ENCODE results near the gene SUSD1.

Gene SUSD1

DNA sequence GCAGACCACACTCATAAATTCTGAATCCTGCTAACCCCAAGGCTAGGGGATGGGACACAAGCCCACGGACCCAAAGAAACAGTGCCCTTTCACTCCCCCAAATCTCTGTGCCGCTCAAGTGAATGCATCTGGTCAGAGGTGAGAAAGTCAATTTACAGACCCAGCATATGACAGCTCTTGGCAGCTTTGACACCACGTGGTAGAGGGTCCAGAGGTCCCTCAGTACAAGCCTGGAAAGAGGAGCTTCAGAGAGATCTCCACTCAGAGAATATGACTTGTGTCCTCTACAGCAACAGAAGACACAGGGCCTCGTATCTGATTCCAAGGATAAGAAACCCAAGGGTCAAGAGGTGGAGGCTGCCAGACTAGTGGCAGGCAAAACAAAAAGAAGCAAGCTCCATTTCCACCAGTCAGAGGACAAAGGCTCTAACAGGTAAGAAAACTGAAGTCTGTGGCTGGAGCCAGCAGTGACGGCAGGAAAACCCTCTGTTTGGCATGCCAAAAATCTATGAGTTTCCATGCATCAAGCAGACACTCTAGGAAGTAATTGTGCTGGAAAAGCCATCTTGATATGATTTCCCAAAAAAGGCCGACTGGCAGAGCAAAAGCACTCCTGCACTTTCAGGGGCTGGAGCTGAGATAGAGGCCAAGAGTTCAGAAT, 139.8 kb downstream of the SUSD1 start:
- DNase-seq = no peak

DNA sequence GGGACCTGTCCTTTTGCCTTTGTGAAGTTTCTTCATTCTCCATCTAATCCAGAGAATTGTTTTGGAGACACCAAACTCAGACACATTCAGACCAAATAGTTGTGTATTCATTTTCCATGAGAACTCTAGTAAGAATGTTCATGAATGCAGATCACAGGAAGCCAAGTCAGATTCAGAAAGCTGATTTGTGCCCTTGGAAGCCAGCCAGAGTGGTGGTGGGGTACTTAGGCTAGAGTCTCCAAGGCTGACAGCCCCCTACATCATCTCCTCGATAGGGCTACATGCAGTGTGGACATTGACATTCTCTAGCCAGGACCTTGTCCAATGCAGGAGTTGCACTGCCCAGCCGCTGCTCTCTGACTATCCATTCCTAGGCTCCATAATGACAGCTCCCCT, 140.9 kb downstream of the SUSD1 start:
- DNase-seq = no peak

DNA sequence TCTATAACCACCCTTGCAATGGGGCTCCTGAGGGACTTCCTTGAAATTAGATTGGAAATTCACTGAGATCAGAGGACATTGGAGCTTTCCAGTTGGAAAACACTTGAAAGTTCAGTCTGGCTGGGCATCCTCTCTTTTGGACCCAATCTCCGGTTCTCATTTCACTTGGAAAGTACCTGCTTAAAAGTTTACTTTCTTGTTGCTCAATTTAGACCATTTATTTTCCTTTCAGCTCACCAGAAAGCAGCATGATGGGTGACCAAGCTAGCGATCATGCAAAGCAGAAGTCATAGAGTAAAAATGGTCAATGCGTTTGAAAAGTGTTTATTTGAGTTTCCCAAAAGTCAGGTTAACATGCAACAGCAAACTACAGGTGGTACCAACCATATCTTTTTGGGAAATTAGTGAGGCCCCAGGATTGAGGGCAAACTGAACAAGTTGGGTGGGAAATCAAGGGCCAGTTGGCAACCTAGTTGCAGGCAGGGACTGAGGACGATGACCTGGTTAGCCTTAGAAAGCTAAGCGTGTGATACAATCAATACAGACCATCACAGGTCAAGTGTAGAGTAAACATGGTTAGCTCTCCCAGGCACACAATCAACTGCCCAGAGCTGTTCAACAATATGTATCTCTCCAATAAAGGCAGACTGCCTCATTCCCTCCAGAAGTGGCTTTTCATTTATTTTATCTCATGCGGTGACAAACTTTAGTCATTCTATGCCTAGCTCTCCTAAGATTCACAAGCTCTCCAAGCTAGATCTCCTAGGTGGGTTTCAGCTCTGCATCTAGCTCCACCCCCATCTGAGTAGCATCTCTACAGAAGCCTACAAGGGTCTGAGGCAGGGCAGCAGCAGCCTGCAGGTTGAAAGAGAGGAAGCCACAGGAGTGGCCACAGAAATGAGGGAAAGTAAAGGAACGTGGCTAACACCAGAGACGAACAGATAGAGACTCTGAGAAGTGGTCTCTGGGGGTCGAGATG, 141.6 kb downstream of the SUSD1 start:
- DNase-seq = no peak

DNA sequence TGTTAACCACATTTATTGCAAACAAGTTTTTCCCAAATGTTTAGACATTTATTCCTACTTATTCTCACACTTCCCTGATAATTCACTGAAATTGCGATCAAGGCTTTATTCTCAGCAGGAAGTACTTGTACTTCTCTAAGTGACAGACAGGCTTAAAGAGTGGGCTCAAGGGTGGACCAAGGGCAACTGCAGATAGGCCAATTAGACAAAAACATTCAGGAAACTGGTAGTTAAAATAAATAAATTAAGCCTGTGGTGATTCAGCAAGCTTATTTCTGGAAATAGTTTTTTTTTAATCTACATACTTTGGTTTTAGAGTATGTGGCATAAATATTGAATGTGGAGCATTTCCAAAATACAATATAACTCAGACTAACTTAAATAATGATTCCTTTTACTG, 142.4 kb downstream of the SUSD1 start:
- no peak for DNase-seq

DNA sequence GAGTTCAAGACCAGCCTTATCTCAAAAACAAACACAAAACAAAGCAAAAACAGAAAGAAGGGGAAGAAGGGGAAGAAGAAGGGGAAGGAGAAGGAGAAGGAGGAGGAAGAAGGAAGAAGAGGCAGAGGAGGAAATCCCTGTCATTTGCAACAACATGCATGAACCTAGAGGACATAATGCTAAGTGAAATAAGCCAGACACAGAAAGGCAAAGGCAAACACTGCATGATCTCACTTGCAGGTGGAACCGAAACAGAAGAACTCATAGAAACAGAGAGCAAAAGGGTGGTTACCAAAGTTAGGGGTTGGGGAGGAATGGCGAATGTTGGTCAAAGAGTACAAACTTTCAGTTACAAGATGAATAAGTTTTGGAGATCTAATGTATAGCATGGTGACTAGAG, 143.1 kb downstream of the SUSD1 start:
- DNase-seq = no peak

DNA sequence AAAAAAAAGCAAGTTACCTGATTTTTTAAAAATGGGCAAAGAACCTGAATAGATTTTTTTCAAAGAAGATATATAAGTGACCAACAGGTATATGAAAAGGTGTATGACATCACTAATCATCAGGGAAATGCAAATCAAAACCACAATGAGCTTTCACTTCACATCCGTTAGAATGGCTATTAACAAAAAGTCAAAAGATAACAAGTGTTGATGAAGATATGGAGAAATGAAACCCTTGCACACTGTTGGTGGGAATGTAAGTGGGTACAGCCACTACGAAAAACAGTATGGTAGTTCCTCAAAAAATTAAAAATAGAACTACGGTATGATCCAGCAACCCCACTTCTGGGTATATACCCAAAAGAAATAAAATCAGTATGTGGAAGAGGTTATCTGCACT, 143.7 kb downstream of the SUSD1 start:
- no peak for DNase-seq

DNA sequence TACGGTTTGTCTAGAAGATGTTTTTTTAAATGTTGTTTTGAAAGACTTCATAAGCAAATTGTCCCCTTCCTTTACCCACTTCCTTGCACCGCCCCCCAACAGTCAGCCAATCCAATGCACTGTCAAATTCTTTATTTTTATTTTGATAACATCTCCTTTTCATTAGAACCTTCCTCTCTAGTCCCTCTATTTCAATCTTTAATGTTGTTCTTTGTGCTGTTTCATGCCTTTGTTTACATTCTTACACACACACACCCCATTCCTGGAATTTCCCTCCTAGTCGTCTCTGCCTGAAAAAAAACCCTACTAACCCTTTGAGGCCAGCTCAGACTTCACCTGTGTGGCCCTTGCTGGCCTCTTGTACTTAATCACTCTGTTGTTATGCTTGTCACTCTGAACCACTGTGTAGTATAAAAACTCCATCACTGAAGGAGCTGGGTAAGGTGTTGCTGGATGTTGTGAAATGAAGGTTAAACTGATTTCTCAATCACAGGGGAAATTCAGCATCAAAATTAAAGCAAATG, 145.1 kb downstream of the SUSD1 start:
- peak; percentile 18 for DNase-seq

DNA sequence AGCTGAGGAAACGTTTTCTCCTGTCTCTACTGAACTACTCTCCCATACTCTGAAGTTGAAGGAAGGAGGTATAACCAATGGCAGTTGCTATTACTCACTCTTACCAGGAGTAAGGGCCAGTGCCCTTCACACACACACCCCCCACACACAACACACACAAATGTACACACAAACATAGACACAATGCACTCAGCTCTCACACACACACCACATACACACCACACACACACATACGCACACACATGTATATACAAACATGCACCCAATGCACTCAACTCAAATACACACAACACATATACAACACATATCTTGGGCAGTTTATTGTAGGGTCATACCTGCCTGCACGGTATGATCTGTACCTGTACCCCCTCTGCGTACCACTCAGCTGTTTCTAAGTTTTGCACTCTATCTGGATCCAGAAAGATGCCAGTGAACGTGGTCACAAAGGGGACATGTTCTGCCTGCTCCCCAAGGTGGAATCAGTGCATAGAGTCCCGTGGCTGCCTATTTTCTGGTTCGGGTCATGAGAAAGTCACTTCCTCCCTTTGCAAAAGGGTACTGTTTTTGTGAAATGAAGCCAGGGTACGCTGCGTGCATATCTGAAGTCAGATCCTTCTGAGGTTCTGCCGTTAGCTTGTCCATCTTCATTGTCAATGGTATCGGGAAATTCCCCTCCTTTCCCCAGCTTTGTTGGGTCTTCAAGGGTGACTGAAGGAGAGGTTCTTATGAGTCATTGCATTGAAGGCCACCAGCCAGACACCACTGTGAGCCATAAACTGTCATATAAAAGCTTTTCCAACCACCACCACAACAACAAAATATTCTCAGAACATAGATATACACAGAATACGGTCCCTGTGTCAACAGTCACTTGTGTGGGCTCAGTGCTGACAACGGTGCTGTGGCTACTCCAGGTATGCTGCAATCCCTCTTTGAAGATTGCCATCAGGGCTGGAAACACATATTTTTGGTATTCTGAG, 146.6 kb downstream of the SUSD1 start:
- peak; percentile 27 for DNase-seq

DNA sequence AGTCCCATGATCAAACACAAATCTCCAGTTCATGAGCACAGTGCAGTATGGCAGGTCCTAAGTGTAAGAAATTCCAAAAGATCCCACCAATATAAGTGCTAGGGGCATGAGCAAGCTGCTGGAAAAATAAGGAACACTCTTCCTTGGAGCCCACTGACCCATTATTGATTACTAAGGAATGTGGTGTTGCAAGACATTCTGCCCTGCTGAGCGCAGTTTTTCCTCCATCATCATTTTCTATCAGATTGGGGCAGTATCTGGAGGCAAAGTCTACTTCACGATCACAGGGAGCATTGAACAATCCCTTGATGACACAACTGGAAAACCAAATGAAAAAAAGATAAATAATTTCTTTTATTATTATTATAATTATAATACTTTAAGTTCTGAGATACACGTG, 149.2 kb downstream of the SUSD1 start:
- DNase-seq = no peak

DNA sequence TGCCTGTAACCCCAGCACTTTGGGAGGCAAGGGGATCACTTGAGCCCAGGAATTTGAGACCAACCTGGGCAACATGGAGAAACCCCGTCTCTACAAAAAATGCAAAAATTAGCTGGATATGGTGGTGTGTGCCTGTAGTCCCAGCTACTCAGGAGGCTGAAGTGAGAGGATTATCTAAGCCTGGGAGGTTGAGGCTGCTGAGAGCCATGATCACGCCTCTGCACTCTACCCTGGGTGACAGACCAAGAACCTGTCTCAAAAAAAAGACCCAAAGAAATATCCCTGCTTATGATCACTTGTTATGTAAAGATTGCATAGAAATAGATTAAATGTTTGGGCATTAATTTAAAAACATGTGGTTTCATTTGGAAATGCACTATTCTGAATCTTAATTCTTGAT, 153.4 kb downstream of the SUSD1 start:
- DNase-seq = no peak

DNA sequence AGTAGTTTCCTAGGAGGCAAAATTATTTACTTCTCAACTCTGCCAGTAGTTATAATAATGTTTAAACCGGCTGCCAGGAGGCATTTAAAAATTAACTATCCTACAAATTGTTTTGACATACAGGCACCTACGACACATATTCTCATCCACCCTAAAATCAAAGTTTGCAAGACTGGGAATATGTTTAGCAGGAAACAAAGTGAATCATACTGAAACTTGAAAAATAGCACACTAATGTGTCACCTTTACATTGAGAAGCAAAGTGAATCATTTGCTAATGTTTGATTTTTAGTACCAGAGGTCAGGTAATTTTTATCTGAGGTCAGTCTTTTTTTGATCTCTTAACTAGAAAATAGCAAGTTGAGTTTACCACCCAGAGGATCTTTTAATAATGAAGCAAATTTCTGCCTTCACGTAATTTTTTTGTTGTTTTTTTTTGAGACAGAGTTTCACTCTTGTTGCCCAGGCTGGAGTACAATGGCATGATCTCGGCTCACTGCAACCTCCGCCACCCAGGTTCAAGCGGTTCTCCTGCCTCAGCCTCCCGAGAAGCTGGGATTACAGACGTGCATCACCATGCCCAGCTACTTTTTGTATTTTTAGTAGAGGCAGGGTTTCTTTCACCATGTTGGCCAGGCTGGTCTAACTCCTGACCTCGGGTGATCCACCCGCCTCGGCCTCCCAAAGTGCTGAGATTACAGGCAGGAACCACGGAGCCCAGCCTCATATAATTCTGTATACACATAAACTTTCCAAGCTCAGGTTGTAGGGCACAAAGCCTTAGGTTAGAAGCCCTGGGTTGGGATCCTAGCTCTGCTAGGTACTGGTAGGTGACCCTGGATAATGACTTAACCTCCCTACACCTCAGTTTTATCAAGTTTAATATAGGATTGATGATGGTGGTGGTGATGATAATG, 154.2 kb downstream of the SUSD1 start:
- no peak for DNase-seq

DNA sequence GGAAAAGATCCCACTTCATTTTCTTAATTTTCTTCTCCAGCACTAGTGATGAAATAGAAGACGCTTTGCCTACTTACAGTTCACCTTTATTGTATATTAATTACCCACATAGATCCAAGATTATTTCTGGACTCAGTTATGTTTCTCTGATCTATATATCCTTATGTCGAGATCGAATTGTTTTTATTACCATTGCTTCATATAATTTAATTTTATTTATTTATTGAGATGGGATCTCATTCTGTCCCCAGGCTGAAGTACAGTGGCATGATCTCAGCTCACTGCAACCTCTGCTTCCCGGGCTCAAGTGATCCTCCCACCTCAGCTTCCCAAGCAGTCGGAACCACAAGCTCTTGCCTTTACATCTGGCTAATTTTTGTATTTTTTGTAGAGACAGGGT, 157.2 kb downstream of the SUSD1 start:
- no peak for DNase-seq

DNA sequence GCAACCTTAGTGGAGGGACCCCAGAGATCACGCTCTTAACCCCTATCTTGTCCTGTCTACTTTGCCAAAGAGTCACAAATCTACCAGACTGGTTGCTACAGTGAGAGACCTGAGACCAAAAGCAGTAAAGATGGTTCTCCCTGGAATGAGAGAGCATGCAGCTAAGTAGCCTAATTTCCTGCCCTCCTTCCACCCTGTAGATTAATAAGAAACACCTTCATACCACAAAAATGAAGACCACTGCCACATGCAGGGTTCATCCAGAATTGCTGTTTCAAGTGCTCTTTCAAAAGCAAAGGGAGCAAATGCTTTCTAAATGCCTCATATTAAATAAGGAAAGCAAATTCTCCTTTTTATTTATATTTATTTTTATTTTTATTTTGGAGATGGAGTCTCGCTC, 159.4 kb downstream of the SUSD1 start:
- no peak for DNase-seq

DNA sequence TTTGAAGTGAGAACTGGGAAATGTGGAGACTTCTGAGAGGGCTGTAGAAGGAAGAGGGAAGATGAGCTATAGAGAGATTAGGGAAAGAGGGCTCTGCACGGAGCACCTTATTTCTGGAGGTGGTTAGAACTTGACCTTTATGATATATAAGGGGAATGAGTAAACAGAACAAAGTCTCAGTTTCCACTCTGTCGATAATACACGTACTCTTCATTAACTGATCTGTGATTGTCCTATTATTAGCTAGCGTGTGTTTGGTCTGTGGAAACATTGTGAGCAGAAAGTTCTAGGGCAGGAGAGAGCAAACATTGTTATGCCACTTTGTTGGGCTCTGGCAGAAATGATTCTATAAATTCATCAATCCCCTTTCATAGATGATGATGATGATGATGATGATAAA, 159.9 kb downstream of the SUSD1 start:
- no peak for DNase-seq

DNA sequence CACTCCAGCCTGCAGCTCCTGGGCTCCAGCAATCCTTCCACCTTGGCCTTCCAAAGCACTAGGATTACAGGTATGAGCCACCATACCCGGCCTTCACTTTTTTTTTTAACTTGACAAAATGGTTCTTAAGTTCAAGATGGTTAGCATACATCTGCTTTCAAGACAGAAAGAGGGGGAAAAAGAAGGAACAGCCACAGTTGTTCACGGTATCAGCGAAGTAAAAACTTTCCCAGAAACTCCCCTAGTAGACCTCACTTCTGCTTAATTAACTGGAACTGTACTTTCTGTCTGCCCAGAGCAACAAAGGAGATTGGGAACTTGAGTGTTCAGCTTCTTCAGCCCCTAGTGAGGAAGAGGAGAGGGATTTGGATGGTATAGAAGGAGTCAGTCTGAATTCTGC, 161.8 kb downstream of the SUSD1 start:
- DNase-seq = no peak

DNA sequence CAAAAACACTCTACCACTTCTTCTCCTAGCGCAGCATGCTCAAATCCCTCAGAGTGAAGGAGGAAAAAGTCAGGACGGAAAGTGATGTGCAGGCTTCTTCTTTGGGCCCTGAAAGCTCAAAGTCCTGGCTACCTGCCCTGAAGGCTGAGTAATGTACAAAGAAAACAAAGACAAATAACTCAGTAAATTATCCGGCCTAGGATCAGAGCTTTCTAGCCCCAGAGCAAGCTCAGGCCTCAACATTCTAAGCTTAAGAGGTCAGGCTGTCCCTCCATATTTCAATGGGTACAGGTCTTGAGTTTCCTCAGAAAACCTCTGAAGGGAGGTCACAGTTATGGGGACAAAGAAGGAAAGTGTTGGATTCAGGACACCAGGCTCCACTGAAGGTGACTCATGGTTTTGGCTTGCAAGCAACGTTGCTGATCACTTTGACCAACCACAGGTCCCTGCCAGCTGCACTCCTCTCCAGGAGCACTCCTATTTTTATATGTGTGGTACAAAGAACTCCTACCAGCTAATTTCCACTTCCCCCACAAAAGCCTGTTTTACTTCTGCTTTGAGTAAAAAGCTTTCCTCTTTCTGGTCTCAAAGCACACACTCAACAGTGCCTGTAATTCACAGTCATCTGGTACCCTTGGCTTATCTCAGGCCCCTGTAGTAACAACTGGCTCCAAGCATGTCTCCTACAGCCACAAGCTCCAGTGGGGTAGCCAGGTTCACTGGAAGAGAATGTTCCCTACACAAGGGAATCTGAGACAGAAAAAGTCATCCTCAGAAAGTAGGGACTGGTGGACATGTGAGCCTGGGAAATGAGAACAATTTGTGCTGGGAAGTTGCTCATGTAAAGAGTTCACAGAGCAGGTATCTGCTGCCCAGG, 162.8 kb downstream of the SUSD1 start:
- DNase-seq = peak; percentile 14

DNA sequence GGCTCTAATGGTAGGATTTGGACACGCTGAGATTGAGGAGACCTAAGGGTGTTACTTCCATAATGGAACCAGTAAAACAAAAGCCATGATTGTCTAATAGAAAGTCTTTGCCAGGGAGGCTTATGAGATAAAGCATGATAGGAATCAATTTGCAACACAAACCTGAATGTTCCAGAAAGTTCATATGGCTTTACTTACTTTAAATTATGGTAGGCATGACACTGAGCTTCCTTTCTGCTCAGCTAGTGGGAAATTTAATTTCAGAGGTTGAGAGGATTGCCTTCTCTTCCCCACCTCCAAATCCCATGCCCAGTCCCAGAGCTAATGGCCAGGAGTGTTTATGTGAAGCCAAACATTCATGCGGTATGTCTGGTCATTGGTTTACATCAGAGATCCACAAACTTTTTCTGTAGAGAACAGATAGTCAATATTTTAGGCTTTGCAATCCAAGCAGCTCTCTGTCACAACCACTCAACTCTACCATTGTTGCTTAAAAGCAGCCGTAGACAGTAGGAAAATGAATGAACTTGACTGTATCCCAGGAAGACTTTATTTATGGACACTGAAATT, 164.0 kb downstream of the SUSD1 start:
- DNase-seq = no peak

DNA sequence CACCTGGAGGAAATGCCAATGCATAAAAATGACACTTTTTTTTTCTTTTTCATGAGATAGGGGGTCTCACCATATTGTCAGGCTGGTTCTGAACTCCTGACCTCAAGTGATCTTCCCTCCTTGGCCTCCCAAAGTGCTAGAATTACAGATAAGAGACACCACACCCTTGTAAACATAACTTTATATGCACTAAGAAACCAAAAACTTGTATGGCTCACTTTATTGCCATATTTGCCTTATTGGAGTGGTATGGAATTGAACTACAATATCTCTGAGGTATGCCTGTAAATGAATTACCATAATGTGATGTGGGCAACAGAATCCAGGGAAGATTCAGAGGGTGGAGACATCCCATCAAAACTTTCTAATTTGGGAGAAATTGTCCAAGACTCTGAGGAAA, 164.6 kb downstream of the SUSD1 start:
- no peak for DNase-seq

DNA sequence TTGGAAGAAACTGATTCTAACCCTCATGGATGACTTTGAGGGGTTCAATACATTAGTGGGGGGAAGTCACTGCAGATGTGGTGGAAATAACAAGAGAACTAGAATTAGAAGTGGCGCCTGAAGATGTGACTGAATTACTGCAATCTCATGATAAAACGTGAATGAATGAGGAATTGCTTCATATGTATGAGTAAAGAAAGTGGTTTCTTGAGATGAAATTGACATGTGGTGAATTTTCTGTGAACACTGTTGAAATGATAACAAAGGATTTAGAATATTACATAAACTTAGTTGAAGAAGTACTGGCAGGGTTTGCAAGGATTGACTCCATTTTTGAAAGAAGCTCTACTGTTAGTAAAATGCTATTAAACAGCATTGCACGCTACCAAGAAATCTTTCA, 165.4 kb downstream of the SUSD1 start:
- no peak for DNase-seq

DNA sequence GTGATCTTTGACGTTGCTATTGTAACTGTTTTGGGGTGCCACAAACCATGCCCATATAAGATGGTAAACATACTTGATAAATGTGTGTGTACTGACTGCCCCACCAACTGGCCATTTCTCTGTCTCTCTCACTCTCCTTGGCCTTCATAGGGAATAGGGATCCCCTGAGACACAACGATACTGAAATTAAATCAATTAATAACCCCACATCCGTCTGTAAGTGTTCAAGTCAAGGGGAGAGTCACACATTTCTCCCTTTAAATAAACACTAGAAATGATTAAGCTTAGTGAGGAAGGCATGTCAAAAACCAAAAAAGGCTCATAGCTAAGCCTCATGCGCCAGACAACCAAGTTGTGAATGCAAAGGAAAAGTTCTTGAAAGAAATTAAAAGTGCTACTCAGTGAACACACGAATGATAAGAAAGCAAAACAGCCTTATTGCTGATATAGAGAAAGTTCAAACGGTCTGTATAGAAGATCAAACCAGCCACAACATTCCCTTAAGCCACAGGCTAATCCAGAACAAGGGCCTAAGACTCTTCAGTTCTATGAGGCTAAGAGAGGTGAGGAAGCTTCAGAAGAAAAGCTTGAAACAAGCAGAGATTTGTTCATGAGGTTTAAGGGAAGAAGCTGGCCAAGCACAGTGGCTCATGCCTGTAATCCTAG, 167.4 kb downstream of the SUSD1 start:
- DNase-seq = no peak
